Neuronal stem cell (in vitro differentiated cells): ENCODE data around the gene USP15. TPM values are rescaled to one million over a fixed set of nuclear protein-coding genes. Genes with fewer than 3 reads are reported as not detected.

Experiments used
- DNase-seq: peaks from one replicate; pipeline ENCODE4 v3.0.0-alpha.2; 2013; ENCODE audit warnings: low spot score
- H2AFZ ChIP-seq: one replicate; pipeline ENCODE4 v1.6.1; 2013; ENCODE audit warnings: mild to moderate bottlenecking, low read length, inconsistent platforms
- H2AK5ac ChIP-seq: 2 replicates; pipeline ENCODE4 v1.6.1; 2013; ENCODE audit warnings: low read depth, mild to moderate bottlenecking, inconsistent platforms, low read length, moderate library complexity, mixed read lengths
- H2BK120ac ChIP-seq: 2 replicates; pipeline ENCODE4 v1.6.1; 2013; ENCODE audit warnings: low read depth, mild to moderate bottlenecking, inconsistent platforms, low read length, moderate library complexity, mixed read lengths
- H2BK12ac ChIP-seq: one replicate; pipeline ENCODE4 v1.6.1; 2013; ENCODE audit warnings: low read length, inconsistent platforms
- H2BK15ac ChIP-seq: 2 replicates; pipeline ENCODE4 v1.6.1; 2013; ENCODE audit warnings: mild to moderate bottlenecking, low read length, inconsistent platforms, mixed read lengths
- H2BK5ac ChIP-seq: one replicate; pipeline ENCODE4 v1.6.1; 2013; ENCODE audit warnings: inconsistent platforms, mild to moderate bottlenecking, low read length, moderate library complexity
- H3K14ac ChIP-seq: one replicate; pipeline ENCODE4 v1.6.1; 2013; ENCODE audit warnings: low read length, inconsistent platforms
- H3K18ac ChIP-seq: 2 replicates; pipeline ENCODE4 v1.6.1; 2013; ENCODE audit warnings: low read length, inconsistent platforms
- H3K23ac ChIP-seq: 2 replicates; pipeline ENCODE4 v1.6.1; 2013; ENCODE audit warnings: low read depth, mild to moderate bottlenecking, mixed read lengths, low read length, inconsistent platforms; ENCODE audit not compliant: poor library complexity
- H3K27ac ChIP-seq: replicated peaks from 3 replicates; pipeline ENCODE4 v1.5.1; 2013; ENCODE audit warnings: low read length, inconsistent platforms
- H3K27me3 ChIP-seq, 3 experiments: 2 replicates each; pipeline ENCODE4 v1.6.1; 2013; ENCODE audit warnings: low read length in 3 of 3, mild to moderate bottlenecking in 2 of 3, inconsistent platforms in 1 of 3, low read depth in 1 of 3, mixed read lengths in 1 of 3, moderate library complexity in 1 of 3; ENCODE audit not compliant: control insufficient read depth in 3 of 3, insufficient read depth in 3 of 3
- H3K36me3 ChIP-seq, 2 donors: replicated peaks in 1 of 2; 2 replicates each; pipeline ENCODE4 v1.6.1; 2013; ENCODE audit warnings: low read length in 2 of 2; ENCODE audit not compliant: control insufficient read depth in 2 of 2, insufficient read depth in 2 of 2
- H3K4ac ChIP-seq: 2 replicates; pipeline ENCODE4 v1.6.1; 2013; ENCODE audit warnings: inconsistent platforms, mild to moderate bottlenecking, low read length, moderate library complexity
- H3K4me1 ChIP-seq, 2 donors: 1 replicate in 1 of 2; 2 replicates in 1 of 2; pipeline ENCODE4 v1.6.1; 2013; ENCODE audit warnings: low read length in 2 of 2, low read depth in 1 of 2; ENCODE audit not compliant: control insufficient read depth in 2 of 2, insufficient read depth in 1 of 2
- H3K4me2 ChIP-seq: one replicate; pipeline ENCODE4 v1.6.1; 2013; ENCODE audit warnings: mild to moderate bottlenecking, low read length, inconsistent platforms; ENCODE audit not compliant: insufficient read depth, poor library complexity, severe bottlenecking
- H3K4me3 ChIP-seq, 2 donors: 2 replicates each; pipeline ENCODE4 v1.5.1; 2013; ENCODE audit warnings: low read length in 2 of 2, mild to moderate bottlenecking in 2 of 2, inconsistent platforms in 1 of 2, moderate library complexity in 1 of 2
- H3K79me1 ChIP-seq: one replicate; pipeline ENCODE4 v1.6.1; 2013; ENCODE audit warnings: low read depth, mild to moderate bottlenecking, inconsistent platforms, low read length, moderate library complexity
- H3K9ac ChIP-seq: one replicate; pipeline ENCODE4 v1.6.1; 2013; ENCODE audit warnings: mild to moderate bottlenecking, low read depth, low read length, inconsistent platforms; ENCODE audit not compliant: poor library complexity
- H3K9me3 ChIP-seq, 2 donors: replicated peaks in 1 of 2; 2 replicates each; pipeline versions ENCODE3 to v1.6.1; 2013; ENCODE audit warnings: low read length in 2 of 2, mild to moderate bottlenecking in 2 of 2, inconsistent platforms in 1 of 2, low read depth in 1 of 2, mixed read lengths in 1 of 2, moderate library complexity in 1 of 2; ENCODE audit not compliant: control insufficient read depth in 2 of 2, insufficient read depth in 1 of 2
- H4K8ac ChIP-seq: one replicate; pipeline ENCODE4 v1.6.1; 2013; ENCODE audit warnings: low read depth, mild to moderate bottlenecking, inconsistent platforms, low read length, moderate library complexity
- H4K91ac ChIP-seq: one replicate; pipeline ENCODE4 v1.6.1; 2013; ENCODE audit warnings: low read length, low read depth, mild to moderate bottlenecking, inconsistent platforms; ENCODE audit not compliant: poor library complexity
- WGBS, 2 donors: extraction: QIAGEN DNeasy Blood & Tissue Kit; methylation state at CpG; one replicate each; pipeline ENCODE4 v1.1.7; 2013; ENCODE audit warnings: missing lambda C conversion rate in 2 of 2, mixed read lengths in 1 of 2; ENCODE audit not compliant: insufficient read length in 2 of 2, insufficient replicate concordance in 1 of 2; ENCODE audit errors: extremely low coverage in 2 of 2; 5-methylcytosine and 5-hydroxymethylcytosine counted together
- polyA plus RNA-seq, 2 experiments: library from polyadenylated mRNA; stranded (reverse); fragments of 200-250 nt; gene quantifications; one replicate each; pipeline ENCODE4 v1.2.3, GENCODE V29; 2013

The USP15 gene
- 19.9 TPM for polyA plus RNA-seq (2013, experiment 1 of 2)
- polyA plus RNA-seq (2013, experiment 2 of 2), result 21.3 TPM

GRCh38 chr12:62259993-62260732, at the start of gene USP15:
Gene USP15 (plus strand): TSS chr12:62260404. CDS start chr12:62260415, 11 bp downstream.
- H3K4me2 ChIP-seq, result peak within 1 kb of the TSS; percentile 75
- peak within 1 kb of the TSS; percentile 41 for H2BK12ac ChIP-seq
- H3K4ac ChIP-seq, result peak within 1 kb of the TSS; percentile 98
- H2AFZ ChIP-seq, result peak within 1 kb of the TSS; percentile 93
- H3K23ac ChIP-seq, result peak within 1 kb of the TSS; percentile 99
- H3K4me3 ChIP-seq, result peak within 1 kb of the TSS; percentile 53 to 90
- peak within 1 kb of the TSS; percentile 67 for H3K14ac ChIP-seq
- H3K9ac ChIP-seq, result peak within 1 kb of the TSS; percentile 98
- H3K27ac ChIP-seq, result peak within 1 kb of the TSS; percentile 84
- H4K8ac ChIP-seq, result peak within 1 kb of the TSS; percentile 92
- H2BK5ac ChIP-seq, result peak within 1 kb of the TSS; percentile 94
- no peaks in the 10 kb centered on the region for H3K9me3 ChIP-seq
- no peak within 1 kb of the TSS for H4K91ac ChIP-seq
- peak; percentile 94 for DNase-seq
- H2AK5ac ChIP-seq, result no peak within 1 kb of the TSS
- H3K79me1 ChIP-seq, result peaks cover 5% of the 10 kb centered on the region
- no peak within 1 kb of the TSS for H2BK120ac ChIP-seq
- no peaks in the 10 kb centered on the region for H3K27me3 ChIP-seq
- H3K18ac ChIP-seq, result peak within 1 kb of the TSS; percentile 99
- H2BK15ac ChIP-seq, result no peak within 1 kb of the TSS
- no CpG with 5 or more reads among the region's 61 CpGs for WGBS, 2 donors
- H3K36me3 ChIP-seq, result no peaks in the 10 kb centered on the region
- H3K4me1 ChIP-seq, result peaks cover 0 to 3% of the 10 kb centered on the region in 2 donors

- Histone ChIP-seq H4K8ac (no peak overlapping the region), H3K4me2 (no peak overlapping the region), H3K79me1 (no peaks in the 10 kb centered on the region), H4K91ac (no peak overlapping the region), H2AFZ (no peak overlapping the region), H3K23ac (no peak overlapping the region), H3K27ac (no peak overlapping the region), H3K9me3 (no peaks in the 10 kb centered on the region), H2BK15ac (no peak overlapping the region), H2AK5ac (no peak overlapping the region), H3K4ac (no peak overlapping the region), H3K36me3 (no peaks in the 10 kb centered on the region), H3K9ac (no peak overlapping the region), H2BK120ac (no peak overlapping the region), H3K27me3 (no peaks in the 10 kb centered on the region), H3K18ac (no peak overlapping the region), H3K4me1 (no peaks in the 10 kb centered on the region), H3K14ac (no peak overlapping the region), H2BK5ac (no peak overlapping the region), H3K4me3 (no peak overlapping the region), H2BK12ac (no peak overlapping the region)
- peak; percentile 12 for DNase-seq
- 100% methylated on average over 2 of the region's 7 CpGs; no CpG with 5 or more reads in 1 of the 2 donors for WGBS, 2 donors
Observed at GRCh38 chr12:62210422-62210821, 49.8 kb upstream of the USP15 start.

- H4K91ac ChIP-seq, result no peak overlapping the region
- H3K36me3 ChIP-seq, result no peaks in the 10 kb centered on the region
- DNase-seq, result no peak
- no peak overlapping the region for H3K14ac ChIP-seq
- no peak overlapping the region for H2BK5ac ChIP-seq
- H2BK120ac ChIP-seq, result no peak overlapping the region
- H3K79me1 ChIP-seq, result no peaks in the 10 kb centered on the region
- no peak overlapping the region for H2BK12ac ChIP-seq
- H2AFZ ChIP-seq, result no peak overlapping the region
- H3K4me3 ChIP-seq, result no peak overlapping the region
- H3K18ac ChIP-seq, result no peak overlapping the region
- no peak overlapping the region for H3K4ac ChIP-seq
- H3K9me3 ChIP-seq, result no peaks in the 10 kb centered on the region
- no peak overlapping the region for H3K23ac ChIP-seq
- no peak overlapping the region for H2BK15ac ChIP-seq
- no peak overlapping the region for H2AK5ac ChIP-seq
- H3K27ac ChIP-seq, result no peak overlapping the region
- H4K8ac ChIP-seq, result no peak overlapping the region
- H3K4me1 ChIP-seq, result no peaks in the 10 kb centered on the region
- no peaks in the 10 kb centered on the region for H3K27me3 ChIP-seq
- no CpG with 5 or more reads among the region's 4 CpGs for WGBS, 2 donors
- no peak overlapping the region for H3K9ac ChIP-seq
- H3K4me2 ChIP-seq, result no peak overlapping the region
Observed at GRCh38 chr12:62211510-62211909, 48.7 kb upstream of the USP15 start.

GRCh38 chr12:62214846-62215245, 45.4 kb upstream of the USP15 start:
- no peak overlapping the region for H2AFZ ChIP-seq
- no peak overlapping the region for H2BK5ac ChIP-seq
- H2BK15ac ChIP-seq, result no peak overlapping the region
- H4K8ac ChIP-seq, result no peak overlapping the region
- DNase-seq, result no peak
- no peak overlapping the region for H3K18ac ChIP-seq
- H2BK12ac ChIP-seq, result no peak overlapping the region
- H3K4ac ChIP-seq, result no peak overlapping the region
- no peaks in the 10 kb centered on the region for H3K9me3 ChIP-seq
- H3K27ac ChIP-seq, result no peak overlapping the region
- no peak overlapping the region for H2BK120ac ChIP-seq
- H3K4me1 ChIP-seq, result no peaks in the 10 kb centered on the region
- no peaks in the 10 kb centered on the region for H3K79me1 ChIP-seq
- no peak overlapping the region for H3K23ac ChIP-seq
- no peak overlapping the region for H3K4me2 ChIP-seq
- no peak overlapping the region for H3K9ac ChIP-seq
- no peak overlapping the region for H2AK5ac ChIP-seq
- no peak overlapping the region for H3K14ac ChIP-seq
- no peaks in the 10 kb centered on the region for H3K36me3 ChIP-seq
- H3K27me3 ChIP-seq, result no peaks in the 10 kb centered on the region
- H4K91ac ChIP-seq, result no peak overlapping the region
- no peak overlapping the region for H3K4me3 ChIP-seq
